M059J (cell line): Measurements from ENCODE around the gene CD8B. TPM values are rescaled to one million over a fixed set of nuclear protein-coding genes. Genes with fewer than 3 reads are reported as not detected.
"Not testable (repeated sequence)": the region's sequence is repeated elsewhere in the genome, so short reads cannot be mapped to it uniquely, and the experiment has no call there.

Experiments used
- DNase-seq: peaks from one replicate; pipeline ENCODE4 v3.0.0-alpha.2; 2012; ENCODE audit warnings: low read depth
- total RNA-seq: library from RNA; depleted of rRNA; stranded (reverse); fragments of >200 nt; shearing (Covaris generic); gene quantifications from 2 replicates; pipeline ENCODE4 v1.2.3, GENCODE V29; 2014

CD8B gene
- total RNA-seq, 1 experiment from 2014 or later = not detected

DNA sequence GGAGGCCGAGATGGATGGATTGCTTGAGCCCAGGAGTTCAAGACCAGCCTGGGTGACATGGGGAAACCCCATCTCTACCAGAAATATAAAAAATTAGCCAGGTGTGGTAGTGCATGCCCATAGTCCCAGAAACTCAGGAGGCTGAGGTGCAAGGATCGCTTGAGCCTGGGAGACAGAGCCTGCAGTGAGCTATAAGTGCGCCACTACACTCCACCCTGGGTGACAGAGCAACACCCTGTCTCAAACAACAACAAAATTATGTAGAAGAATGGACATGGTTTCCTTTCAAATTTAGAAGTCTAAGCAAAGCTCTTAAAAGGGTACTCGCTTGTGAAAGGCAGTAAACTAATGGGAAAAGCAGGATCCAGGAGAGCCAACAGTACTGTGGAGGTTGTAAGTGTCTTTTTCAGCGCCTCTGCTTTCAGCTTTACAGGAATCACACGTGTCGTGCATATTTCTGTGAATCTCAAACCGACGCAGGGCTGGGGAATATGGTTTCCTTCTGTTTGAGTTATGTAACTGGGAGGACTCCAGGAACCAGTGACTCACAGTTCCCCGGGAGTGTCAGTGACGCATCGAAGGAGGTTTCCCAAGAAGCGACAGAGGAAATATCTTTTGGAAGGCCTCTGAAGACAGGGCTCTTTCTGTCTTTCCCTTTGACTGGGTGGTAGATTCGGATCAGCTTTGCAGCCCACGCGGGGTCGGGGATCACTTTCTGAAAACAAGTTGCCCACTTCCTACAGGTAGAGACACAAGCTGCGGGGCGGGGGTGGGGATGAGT is 24.6 kb downstream of the CD8B start:
- DNase-seq = peak; percentile 81

- DNase-seq = not testable (repeated sequence)
Measured at GRCh38 chr2:86835548-86835889, 26.2 kb downstream of the CD8B start.

DNA sequence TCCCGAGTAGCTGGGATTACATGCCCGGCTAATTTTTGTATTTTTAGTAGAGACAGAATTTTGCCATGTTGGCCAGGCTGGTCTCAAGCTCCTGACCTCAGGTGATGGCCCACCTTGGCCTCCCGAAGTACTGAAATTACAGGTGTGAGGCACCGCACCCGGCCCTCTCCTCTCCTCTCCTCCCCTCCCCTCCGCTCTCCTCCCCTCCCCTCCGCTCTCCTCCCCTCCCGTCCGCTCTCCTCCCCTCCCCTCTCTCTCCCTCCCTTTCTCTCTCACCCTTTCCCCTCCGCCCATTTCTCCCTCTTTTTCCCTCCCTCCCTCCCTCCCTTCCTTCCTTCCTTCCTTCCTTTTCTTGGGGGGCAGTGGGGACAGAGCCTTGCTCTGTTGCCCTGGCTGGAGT is 28.4 kb downstream of the CD8B start:
- DNase-seq = no peak

GRCh38 chr2:86832334-86833096 is 29.2 kb downstream of the CD8B start:
- no peak for DNase-seq

DNA sequence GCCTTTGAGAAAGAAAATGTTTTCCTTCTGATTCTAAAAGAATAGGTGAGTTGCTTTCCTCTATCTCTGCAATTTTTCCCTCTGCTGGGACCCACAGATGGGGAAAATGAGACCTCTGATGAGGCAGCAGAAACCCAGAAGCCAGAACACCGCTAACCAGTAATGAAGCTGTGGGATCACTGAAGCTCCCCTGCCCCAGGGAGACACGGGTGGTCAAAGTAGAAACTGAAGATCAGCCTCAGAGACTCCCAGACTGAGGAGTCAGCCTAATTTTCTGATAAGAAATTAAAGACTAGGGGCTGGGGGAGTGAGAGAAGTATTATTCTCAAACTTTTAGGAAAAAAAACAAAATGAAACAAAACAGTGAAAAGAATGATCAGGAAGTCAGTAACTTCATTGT is 30.1 kb downstream of the CD8B start:
- DNase-seq = no peak

GRCh38 chr2:86826951-86827350 is 34.7 kb downstream of the CD8B start:
- no peak for DNase-seq

DNA sequence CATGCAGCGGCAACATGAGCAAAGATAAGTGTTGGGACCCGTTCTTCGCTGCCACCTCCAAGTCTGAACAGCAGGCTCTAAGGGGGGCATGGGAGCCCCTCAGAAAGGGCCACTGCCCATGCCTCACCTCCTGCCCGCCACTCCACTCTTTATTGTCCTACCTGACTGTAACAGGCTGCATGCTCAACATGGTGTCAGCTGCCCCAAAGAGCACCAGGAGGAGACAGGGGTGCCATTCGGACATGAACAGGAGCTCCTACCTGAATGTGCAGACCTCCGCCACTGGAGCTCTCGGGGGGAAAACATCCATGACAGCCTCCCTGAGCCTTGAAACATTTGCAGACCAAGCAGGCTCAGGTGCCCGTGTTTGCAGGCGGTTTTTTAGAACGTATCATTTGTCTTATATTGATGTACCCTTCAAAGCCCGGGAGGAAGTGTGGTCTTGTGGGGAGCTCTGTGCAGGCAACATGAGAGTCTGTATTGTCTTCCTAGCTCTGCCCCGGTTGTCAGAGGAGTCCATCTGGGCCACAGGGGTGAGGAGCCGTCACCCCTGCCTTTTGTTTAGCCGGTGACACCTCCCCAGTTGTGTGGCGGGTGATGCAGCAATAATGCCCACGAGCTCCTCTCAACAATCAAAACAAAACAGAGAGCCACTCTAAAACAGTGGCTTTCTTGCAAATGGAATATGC is 35.8 kb downstream of the CD8B start:
- DNase-seq = no peak

- DNase-seq = no peak
Measured at GRCh38 chr2:86825036-86825692, 36.5 kb downstream of the CD8B start.

DNA sequence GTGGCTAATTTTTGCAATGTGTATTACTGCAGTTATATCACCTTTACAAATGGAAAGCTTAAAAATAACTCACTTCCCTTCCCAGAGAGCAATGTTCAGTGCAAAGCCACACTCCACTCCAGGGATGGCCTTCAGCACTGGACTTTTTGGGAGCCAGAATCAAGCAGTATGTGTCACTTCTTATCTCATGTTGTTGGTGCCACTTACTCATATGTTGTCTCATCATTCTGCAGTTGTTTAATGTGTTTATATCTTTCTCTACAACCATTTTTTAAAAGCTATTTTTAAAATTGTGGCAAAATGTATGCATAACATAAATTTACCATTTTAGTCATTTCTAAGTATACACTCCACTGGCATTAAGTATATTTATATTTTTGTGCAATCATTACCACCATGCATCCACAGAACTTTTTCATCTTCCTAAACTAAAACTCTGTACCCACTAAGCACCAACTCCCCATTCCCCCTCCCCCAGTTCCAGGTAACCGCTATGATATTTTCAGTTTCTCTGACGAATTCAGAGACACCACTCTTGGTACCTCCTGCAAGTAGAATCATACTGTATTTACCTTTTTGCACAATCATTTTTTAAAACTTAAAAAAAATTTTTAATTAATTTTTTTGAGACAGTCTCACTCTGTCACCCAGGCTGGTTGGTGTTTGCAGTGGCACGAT is 38.9 kb downstream of the CD8B start:
- DNase-seq = no peak

GRCh38 chr2:86821842-86822241 is 39.8 kb downstream of the CD8B start:
- DNase-seq = no peak

- no peak for DNase-seq
Measured at GRCh38 chr2:86821306-86821705, 40.4 kb downstream of the CD8B start.

- no peak for DNase-seq
Measured at GRCh38 chr2:86818957-86819356, 42.7 kb downstream of the CD8B start.

DNA sequence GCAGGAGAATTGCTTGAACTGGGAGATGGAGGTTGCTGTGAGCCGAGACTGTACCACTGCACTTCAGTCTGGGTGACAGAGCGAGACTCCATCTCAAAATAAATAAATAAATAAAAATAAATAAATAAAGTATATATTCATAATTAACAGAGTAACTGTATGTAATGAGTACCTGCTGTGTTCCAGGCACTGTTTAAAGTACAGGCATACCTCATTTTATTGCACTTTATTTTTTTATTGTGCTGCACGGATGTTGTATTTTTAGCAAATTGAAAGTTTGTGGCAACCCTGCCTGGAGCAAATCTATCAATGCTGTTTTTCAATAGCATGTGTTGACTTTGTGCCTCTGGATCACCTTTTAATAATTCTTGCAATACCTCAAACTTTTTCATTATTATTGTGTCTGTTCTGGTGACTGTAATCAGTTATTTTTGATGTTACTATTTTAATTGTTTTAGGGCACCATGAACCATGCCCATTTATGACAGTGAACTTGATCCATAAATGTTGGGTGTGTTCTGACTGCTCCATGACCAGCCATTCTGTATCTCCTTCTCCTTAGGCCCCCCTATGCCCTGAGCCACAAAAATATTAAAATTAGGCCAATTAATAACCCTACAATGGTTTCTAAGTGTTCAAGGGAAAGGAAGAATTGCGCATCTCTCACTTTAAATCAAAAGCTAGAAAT is 43.4 kb downstream of the CD8B start:
- no peak for DNase-seq

GRCh38 chr2:86815611-86816010 is 46.1 kb downstream of the CD8B start:
- no peak for DNase-seq

DNA sequence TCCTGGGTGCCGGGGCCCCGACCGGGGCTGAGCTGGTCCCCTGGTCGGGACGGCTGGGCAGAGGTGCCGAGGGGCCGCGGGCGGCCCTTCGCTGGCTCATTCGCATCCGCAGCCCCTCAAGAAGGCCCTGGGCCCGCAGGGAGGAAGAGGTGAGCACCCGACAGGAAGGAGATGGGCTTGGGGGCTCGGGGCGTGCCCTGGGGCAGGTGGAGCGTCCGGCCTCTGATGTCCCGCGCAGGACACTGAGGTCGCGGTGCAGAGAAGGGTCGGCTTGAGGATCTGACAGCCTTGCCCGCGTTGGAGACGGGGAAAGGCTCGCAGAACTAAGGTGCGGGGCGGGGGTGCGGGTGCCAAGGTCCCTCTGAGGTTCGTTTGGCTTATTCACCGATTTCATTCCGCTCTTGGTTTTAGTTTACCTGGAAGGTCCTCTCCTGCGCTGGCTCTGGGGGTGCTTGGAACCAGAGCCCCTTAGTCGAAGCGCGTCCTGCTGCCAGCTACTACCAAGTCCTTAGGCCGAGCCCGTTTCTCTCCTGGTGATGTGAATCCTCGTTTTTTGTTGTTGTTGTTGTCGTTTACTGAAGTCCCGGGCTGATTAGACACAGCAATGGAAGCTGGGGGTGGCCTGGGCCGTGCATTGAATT is 52.1 kb downstream of the CD8B start:
- no peak for DNase-seq

GRCh38 chr2:86808315-86809161 is 53.1 kb downstream of the CD8B start:
- DNase-seq = peak; percentile 77

DNA sequence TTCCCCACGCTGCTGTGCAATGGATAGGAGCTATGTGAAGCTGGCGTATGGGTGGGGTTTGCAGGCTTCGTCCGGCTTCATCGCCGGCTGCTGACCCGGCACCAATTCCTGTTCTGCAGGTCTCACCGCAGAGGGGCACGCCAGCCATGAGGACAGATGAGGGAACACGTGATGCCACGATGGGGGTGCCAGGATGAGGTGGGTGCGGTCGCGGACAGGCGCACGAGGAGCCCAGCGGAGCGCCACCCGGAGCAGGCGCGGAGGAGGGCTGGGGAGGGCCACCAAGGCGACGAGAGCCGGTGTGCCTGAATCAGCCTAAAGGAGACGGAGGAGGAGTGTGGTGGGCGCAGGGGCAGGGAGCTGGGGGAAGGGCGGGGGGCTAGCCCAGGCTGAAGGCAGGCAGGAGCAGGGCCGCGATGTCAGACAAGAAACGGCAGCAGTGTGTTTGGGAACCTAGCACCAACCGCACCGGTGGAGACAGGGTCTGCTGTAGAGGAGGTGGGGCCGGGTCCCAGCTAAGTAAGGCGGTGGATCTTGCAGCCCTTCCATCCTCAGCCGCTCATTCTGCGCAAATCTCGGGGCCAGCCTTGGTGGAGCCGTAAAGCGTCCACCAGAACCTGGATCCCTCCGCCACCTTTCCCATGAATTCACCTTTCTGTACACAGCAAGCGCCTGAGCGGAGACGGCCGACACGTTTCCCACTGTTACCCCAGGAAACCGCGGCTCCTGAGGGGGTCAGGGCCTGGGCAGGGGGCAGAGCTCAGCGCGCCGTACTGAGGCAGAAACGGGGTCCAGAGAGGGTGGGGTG is 54.0 kb downstream of the CD8B start:
- DNase-seq = peak; percentile 40

GRCh38 chr2:86807133-86807467 is 54.6 kb downstream of the CD8B start:
- DNase-seq = no peak
